GM12873 (cell line): Measurements from ENCODE around the gene SSPN.

Experiments
- TF ChIP-seq, protein P1 (sequence below): IDR thresholded peaks from 2 replicates; pipeline ENCODE4 v1.5.1; 2012; ENCODE audit warnings: low read depth, mild to moderate bottlenecking, moderate library complexity, low read length, control low read depth; ENCODE audit not compliant: insufficient read depth; ENCODE audit errors: missing control alignments

SSPN gene

DNA sequence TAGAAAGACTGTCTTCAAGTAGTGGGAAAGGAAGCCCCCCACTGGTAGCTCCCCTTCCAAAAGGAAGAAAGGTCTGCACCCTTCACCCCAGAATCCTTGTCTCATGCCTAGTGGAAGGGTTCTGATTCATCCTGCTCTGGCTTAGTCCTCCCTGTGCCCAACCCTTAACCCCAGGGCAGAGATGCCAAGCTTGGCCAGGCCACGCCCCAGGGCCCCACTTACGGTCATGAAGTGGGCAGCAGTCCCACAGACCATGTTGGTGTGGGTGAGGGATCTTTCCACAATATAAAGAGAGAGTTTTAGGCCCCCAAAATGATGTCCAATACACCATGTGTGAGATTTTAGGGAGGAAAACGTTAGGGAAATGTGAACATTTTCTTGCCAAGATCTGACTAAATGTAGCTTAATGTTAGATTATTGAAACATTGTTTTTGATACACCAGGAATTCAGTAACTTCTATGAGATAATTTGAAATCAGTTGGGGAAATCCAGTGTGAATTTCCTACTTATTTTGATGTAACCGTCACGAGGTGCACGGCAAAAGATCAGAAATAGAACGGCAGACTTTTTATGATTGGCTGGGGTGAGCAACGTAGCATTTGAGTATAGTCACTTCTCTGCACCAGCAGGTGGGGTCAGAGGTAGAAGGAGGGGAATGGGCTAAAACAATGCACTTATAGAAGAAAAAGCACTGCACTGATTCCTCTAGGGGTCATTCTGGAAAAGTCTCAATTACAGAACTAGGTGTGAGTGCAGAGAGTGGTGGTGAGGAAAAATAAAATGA is 8.2 kb upstream of the SSPN start:
- TF ChIP-seq, protein P1, sequence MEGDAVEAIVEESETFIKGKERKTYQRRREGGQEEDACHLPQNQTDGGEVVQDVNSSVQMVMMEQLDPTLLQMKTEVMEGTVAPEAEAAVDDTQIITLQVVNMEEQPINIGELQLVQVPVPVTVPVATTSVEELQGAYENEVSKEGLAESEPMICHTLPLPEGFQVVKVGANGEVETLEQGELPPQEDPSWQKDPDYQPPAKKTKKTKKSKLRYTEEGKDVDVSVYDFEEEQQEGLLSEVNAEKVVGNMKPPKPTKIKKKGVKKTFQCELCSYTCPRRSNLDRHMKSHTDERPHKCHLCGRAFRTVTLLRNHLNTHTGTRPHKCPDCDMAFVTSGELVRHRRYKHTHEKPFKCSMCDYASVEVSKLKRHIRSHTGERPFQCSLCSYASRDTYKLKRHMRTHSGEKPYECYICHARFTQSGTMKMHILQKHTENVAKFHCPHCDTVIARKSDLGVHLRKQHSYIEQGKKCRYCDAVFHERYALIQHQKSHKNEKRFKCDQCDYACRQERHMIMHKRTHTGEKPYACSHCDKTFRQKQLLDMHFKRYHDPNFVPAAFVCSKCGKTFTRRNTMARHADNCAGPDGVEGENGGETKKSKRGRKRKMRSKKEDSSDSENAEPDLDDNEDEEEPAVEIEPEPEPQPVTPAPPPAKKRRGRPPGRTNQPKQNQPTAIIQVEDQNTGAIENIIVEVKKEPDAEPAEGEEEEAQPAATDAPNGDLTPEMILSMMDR = peak; percentile 19

DNA sequence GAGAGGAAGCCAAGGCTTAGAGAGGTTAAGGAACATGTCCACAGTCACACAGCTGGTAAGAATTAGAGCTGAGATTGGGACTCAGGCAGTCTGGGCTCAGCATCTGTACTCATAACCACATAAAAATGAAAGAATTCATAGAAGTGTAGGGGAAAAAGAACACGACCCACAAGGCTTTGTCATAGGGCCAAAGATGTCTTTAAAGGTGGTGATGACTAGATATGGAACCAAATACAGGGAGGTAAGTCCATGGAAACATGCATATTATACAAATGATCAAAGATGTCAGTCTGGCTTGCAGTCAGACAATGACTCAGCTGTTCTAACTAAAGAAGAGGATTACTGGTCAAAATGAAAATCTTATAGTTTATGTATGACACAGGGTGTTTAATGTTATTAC is 7.2 kb upstream of the SSPN start:
- TF ChIP-seq, protein P1 = no peak

DNA sequence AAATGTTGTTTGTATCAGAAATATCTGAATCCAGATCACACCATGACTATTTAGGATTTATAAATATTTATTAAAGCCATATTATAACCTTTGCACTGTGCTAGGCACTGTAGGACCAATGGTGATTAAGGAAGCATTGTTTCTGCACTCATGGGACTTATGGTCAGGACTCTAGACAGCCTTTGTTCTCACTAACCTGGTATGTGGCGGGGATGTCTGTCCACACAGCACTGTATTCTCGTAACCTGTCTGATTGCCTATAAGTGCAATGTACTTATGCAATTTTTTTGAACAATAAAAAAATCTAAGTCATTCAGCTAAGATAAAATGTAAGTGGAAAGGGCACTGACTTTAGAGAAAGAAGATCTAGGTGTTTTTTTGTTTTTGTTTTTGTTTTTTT is 6.7 kb upstream of the SSPN start:
- TF ChIP-seq, protein P1 = no peak

DNA sequence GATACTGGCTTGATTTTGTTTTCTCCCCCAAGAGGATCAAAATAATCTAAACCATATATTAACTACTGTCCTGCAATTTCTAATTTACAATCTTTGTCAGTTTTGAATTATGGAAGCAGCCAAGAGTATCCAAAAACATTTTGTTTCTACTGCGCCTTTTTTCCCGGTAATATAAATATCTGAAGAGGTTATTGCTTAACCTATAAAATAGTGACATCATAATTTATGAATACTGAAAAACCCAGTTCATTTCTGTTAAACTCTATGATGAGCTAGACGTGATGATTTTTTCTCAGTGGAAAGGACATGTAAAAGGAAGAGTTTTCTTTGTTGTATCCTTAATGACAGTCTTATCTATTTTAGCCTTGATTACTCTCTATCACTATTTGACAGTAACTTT is 3.2 kb upstream of the SSPN start:
- TF ChIP-seq, protein P1 = no peak

DNA sequence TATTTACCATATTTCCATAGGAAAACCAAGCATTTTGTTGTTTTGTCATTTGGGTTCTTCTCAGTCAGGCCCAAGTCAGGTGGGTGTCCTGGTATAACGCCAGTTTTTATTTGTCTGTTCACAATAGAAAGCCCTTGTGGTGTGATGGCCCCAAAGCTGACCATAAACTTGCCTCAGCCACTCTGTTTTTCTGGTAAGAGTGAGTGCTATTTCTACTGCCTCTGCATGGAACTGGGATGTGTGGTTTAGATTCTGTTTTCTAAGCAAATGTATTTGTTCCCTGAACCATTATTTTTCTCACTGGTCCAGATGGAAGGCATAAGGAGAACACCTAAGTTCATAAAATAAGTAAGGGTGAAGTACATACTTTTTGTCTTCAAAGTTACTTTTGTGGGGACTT is 1.8 kb upstream of the SSPN start:
- TF ChIP-seq, protein P1 = no peak

DNA sequence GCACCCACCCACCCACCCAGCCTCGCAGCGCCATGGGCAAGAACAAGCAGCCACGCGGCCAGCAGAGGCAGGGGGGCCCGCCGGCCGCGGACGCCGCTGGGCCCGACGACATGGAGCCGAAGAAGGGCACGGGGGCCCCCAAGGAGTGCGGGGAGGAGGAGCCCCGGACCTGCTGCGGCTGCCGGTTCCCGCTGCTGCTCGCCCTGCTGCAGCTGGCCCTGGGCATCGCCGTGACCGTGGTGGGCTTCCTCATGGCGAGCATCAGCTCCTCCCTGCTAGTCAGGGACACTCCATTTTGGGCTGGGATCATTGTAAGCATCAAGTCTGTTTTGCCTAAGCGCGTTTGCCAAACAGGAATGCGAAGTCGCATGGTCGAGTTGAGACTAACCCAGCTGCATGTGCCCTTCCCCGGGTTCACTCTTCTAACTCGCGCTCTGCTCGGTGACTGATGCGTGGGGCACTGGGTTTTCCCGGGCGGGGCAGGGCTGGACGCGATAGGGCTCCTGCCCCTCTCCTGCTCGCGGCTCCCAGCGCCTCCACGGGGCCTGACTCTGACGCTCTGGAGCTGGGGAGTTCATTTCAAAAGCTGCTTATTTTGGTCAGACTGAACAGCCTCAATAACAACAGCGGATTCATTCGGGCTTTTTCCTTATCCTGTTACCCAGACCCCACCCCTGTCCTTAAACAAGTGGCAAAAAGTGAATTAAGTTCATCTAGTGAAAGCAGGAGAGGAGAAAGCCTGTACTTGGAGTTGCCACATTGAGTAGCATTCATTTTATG is 458 bp downstream of the SSPN start:
- TF ChIP-seq, protein P1 = no peak

DNA sequence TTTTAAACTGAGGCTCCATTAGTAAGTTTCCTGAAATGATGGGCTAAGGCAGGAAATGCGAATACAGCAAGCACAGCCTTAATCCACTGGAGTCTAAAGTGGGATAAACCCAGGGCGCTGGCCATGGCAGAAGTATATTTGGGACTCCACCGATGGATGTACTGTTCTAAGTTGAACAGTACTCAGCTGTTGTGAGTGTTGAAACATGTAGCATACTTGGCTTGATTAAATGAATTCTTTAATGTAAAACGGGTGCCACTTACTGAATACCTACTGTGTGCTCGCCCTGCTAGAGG is 996 bp downstream of the SSPN start:
- TF ChIP-seq, protein P1 = no peak
